ENCODE measurements around the gene NEDD4L. TPM values are rescaled to one million over a fixed set of nuclear protein-coding genes. Genes with fewer than 3 reads are reported as not detected.

The NEDD4L gene
- total RNA-seq, 1 donor from 2014 or later = 41.1 TPM

GRCh38 chr18:58102018-58102417 lies 58.0 kb downstream of the NEDD4L start:
- TF ChIP-seq CTCF (IDR thresholded peaks at IDR 0.05) = no peak
- Mint-ChIP-seq H3K4me3 (ENCODE audit: unreplicated experiment) (no peak overlapping the region), H3K9me3 (ENCODE audit: unreplicated experiment) (no peaks in the 10 kb centered on the region), H3K27me3 (ENCODE audit: unreplicated experiment) (no peaks in the 10 kb centered on the region), H3K36me3 (ENCODE audit: unreplicated experiment) (no peaks in the 10 kb centered on the region), H3K27ac (ENCODE audit: unreplicated experiment) (no peak overlapping the region), H3K4me1 (ENCODE audit: unreplicated experiment) (peaks cover 3% of the 10 kb centered on the region)
- DNase-seq (ENCODE audit: extremely low spot score, unreplicated experiment) = no peak

GRCh38 chr18:58102875-58103274 lies 58.8 kb downstream of the NEDD4L start:
- no peak for TF ChIP-seq CTCF (IDR thresholded peaks at IDR 0.05)

GRCh38 chr18:58103339-58103985 lies 59.4 kb downstream of the NEDD4L start:
- no peak for TF ChIP-seq CTCF (IDR thresholded peaks at IDR 0.05)
- Mint-ChIP-seq H3K36me3 (ENCODE audit: unreplicated experiment) (no peaks in the 10 kb centered on the region), H3K27ac (ENCODE audit: unreplicated experiment) (no peak overlapping the region), H3K4me1 (ENCODE audit: unreplicated experiment) (peaks cover 3% of the 10 kb centered on the region), H3K27me3 (ENCODE audit: unreplicated experiment) (no peaks in the 10 kb centered on the region), H3K9me3 (ENCODE audit: unreplicated experiment) (no peaks in the 10 kb centered on the region), H3K4me3 (ENCODE audit: unreplicated experiment) (no peak overlapping the region)
- DNase-seq (ENCODE audit: extremely low spot score, unreplicated experiment) = no peak

More at GRCh38 chr18:58102875-58103274, 58.8 kb downstream of the NEDD4L start:
- no peak overlapping the region for H3K27ac Mint-ChIP-seq (ENCODE audit: unreplicated experiment)
- H3K27me3 Mint-ChIP-seq (ENCODE audit: unreplicated experiment) = no peaks in the 10 kb centered on the region
- DNase-seq (ENCODE audit: extremely low spot score, unreplicated experiment) = no peak
- peaks cover 3% of the 10 kb centered on the region for H3K4me1 Mint-ChIP-seq (ENCODE audit: unreplicated experiment)
- no peak overlapping the region for H3K4me3 Mint-ChIP-seq (ENCODE audit: unreplicated experiment)
- no peaks in the 10 kb centered on the region for H3K9me3 Mint-ChIP-seq (ENCODE audit: unreplicated experiment)
- H3K36me3 Mint-ChIP-seq (ENCODE audit: unreplicated experiment) = no peaks in the 10 kb centered on the region

GRCh38 chr18:58104096-58104495 lies 60.1 kb downstream of the NEDD4L start:
- H3K9me3 Mint-ChIP-seq (ENCODE audit: unreplicated experiment) = no peaks in the 10 kb centered on the region
- no peak overlapping the region for H3K27ac Mint-ChIP-seq (ENCODE audit: unreplicated experiment)
- no peak for TF ChIP-seq CTCF (IDR thresholded peaks at IDR 0.05)
- no peaks in the 10 kb centered on the region for H3K36me3 Mint-ChIP-seq (ENCODE audit: unreplicated experiment)
- peaks cover 3% of the 10 kb centered on the region for H3K4me1 Mint-ChIP-seq (ENCODE audit: unreplicated experiment)
- no peak overlapping the region for H3K4me3 Mint-ChIP-seq (ENCODE audit: unreplicated experiment)
- no peaks in the 10 kb centered on the region for H3K27me3 Mint-ChIP-seq (ENCODE audit: unreplicated experiment)
- no peak for DNase-seq (ENCODE audit: extremely low spot score, unreplicated experiment)

GRCh38 chr18:58105206-58105887 lies 61.3 kb downstream of the NEDD4L start:
- no peak overlapping the region for H3K27ac Mint-ChIP-seq (ENCODE audit: unreplicated experiment)
- H3K4me3 Mint-ChIP-seq (ENCODE audit: unreplicated experiment) = no peak overlapping the region
- no peaks in the 10 kb centered on the region for H3K36me3 Mint-ChIP-seq (ENCODE audit: unreplicated experiment)
- H3K4me1 Mint-ChIP-seq (ENCODE audit: unreplicated experiment) = peaks cover 3% of the 10 kb centered on the region
- no peaks in the 10 kb centered on the region for H3K9me3 Mint-ChIP-seq (ENCODE audit: unreplicated experiment)
- no peak for TF ChIP-seq CTCF (IDR thresholded peaks at IDR 0.05)
- H3K27me3 Mint-ChIP-seq (ENCODE audit: unreplicated experiment) = no peaks in the 10 kb centered on the region
- DNase-seq (ENCODE audit: extremely low spot score, unreplicated experiment) = no peak
